HEK293 (cell line): Measurements from ENCODE around the gene MEAK7.

Experiments used
- CTCF ChIA-PET: fragments of 350-600 bp; formaldehyde crosslinking; extraction: SDS; loops from one replicate; lab custom pipeline; 2021; ENCODE audit warnings: antibody characterized with exemption; lab: Yijun Ruan, JAX
- POLR2A ChIA-PET: fragments of 300-600 bp; formaldehyde crosslinking; extraction: SDS; loops from one replicate; lab custom pipeline; 2020; ENCODE audit warnings: antibody characterized with exemption, inconsistent platforms; lab: Yijun Ruan, JAX
- H3K27ac ChIP-seq: fragments of 200-500 bp; sonication (Bioruptor generic); 2 replicates; pipeline ENCODE4 v1.5.1; 2014; ENCODE audit warnings: low read depth, low read length, control low read depth, inconsistent platforms; ENCODE audit errors: extremely low read depth
- H3K36me3 ChIP-seq, 2 experiments: fragments of 200-500 bp in 1 of 2; sonication (Bioruptor generic) in 1 of 2; 1 replicate in 1 of 2; 2 replicates in 1 of 2; pipeline ENCODE4 v1.5.1; 2014 to 2017; ENCODE audit warnings: inconsistent platforms in 2 of 2, low read length in 2 of 2; ENCODE audit not compliant: control insufficient read depth in 2 of 2, insufficient read depth in 1 of 2
- H3K4me1 ChIP-seq: fragments of 200-500 bp; sonication (Bioruptor generic); 2 replicates; pipeline ENCODE4 v1.5.1; 2014; ENCODE audit warnings: mild to moderate bottlenecking, low read length, inconsistent platforms; ENCODE audit not compliant: control insufficient read depth, insufficient read depth
- H3K4me3 ChIP-seq: 2 replicates; pipeline ENCODE4 v1.5.1; 2011; ENCODE audit warnings: low read depth, mild to moderate bottlenecking, control low read depth, low read length, moderate library complexity
- H3K9me3 ChIP-seq: fragments of 200-500 bp; sonication (Bioruptor generic); 2 replicates; pipeline ENCODE4 v1.5.1; 2014; ENCODE audit warnings: low read depth, low read length, inconsistent platforms; ENCODE audit not compliant: control insufficient read depth, insufficient read depth
- FEZF1 ChIP-seq: fragments of 450-650 bp; formaldehyde crosslinking; IDR thresholded peaks from 2 replicates; pipeline ENCODE4 v1.5.1; 2016; ENCODE audit warnings: missing biosample characterization, missing genetic modification characterization
- GLIS1 ChIP-seq: fragments of 450-650 bp; formaldehyde crosslinking; IDR thresholded peaks from 2 replicates; pipeline ENCODE4 v1.5.1; 2016; ENCODE audit warnings: missing biosample characterization, missing genetic modification characterization
- KLF10 ChIP-seq: fragments of 450-650 bp; IDR thresholded peaks from 2 replicates; pipeline ENCODE4 v1.5.1; 2018; ENCODE audit warnings: missing biosample characterization, mild to moderate bottlenecking, missing genetic modification characterization
- MZF1 ChIP-seq: fragments of 450-650 bp; formaldehyde crosslinking; IDR thresholded peaks from 2 replicates; pipeline ENCODE4 v1.5.1; 2017; ENCODE audit warnings: missing biosample characterization, missing genetic modification characterization, borderline replicate concordance
- REPIN1 ChIP-seq: fragments of 450-650 bp; formaldehyde crosslinking; IDR thresholded peaks from 2 replicates; pipeline ENCODE4 v1.5.1; 2017; ENCODE audit warnings: missing biosample characterization, missing genetic modification characterization, low read depth
- TRIM28 ChIP-seq: IDR thresholded peaks from 2 replicates; pipeline ENCODE4 v1.6.1; 2011; ENCODE audit warnings: low read length, control low read depth, borderline replicate concordance
- YY1 ChIP-seq: fragments of 450-650 bp; formaldehyde crosslinking; IDR thresholded peaks from 2 replicates; pipeline ENCODE4 v1.5.1; 2018; ENCODE audit warnings: missing biosample characterization, missing genetic modification characterization
- ZNF138 ChIP-seq: fragments of 450-650 bp; formaldehyde crosslinking; IDR thresholded peaks from 2 replicates; pipeline ENCODE4 v1.5.1; 2016; ENCODE audit warnings: missing biosample characterization, missing genetic modification characterization, borderline replicate concordance
- ZNF140 ChIP-seq: fragments of 450-650 bp; formaldehyde crosslinking; IDR thresholded peaks from 2 replicates; pipeline ENCODE4 v1.5.1; 2016; ENCODE audit warnings: missing biosample characterization, missing genetic modification characterization
- ZNF19 ChIP-seq: fragments of 450-650 bp; formaldehyde crosslinking; IDR thresholded peaks from 2 replicates; pipeline ENCODE4; 2016; ENCODE audit warnings: missing biosample characterization, missing genetic modification characterization, low read depth
- ZNF26 ChIP-seq: fragments of 450-650 bp; formaldehyde crosslinking; IDR thresholded peaks from 2 replicates; pipeline ENCODE4 v1.5.1; 2016; ENCODE audit warnings: missing biosample characterization, missing genetic modification characterization
- ZNF404 ChIP-seq: fragments of 450-650 bp; formaldehyde crosslinking; IDR thresholded peaks from 2 replicates; pipeline ENCODE4 v1.5.1; 2017; ENCODE audit warnings: missing biosample characterization, missing genetic modification characterization
- ZNF416 ChIP-seq: fragments of 450-650 bp; formaldehyde crosslinking; IDR thresholded peaks from 2 replicates; pipeline ENCODE4 v1.5.1; 2016; ENCODE audit warnings: missing biosample characterization, missing genetic modification characterization
- ZNF514 ChIP-seq: fragments of 450-650 bp; formaldehyde crosslinking; IDR thresholded peaks from 2 replicates; pipeline ENCODE4 v1.5.1; 2016; ENCODE audit warnings: missing biosample characterization, missing genetic modification characterization
- ZNF529 ChIP-seq: fragments of 450-650 bp; formaldehyde crosslinking; IDR thresholded peaks from 2 replicates; pipeline ENCODE4 v1.5.1; 2017; ENCODE audit warnings: missing genetic modification characterization, missing biosample characterization; ENCODE audit not compliant: insufficient replicate concordance
- ZNF548 ChIP-seq: fragments of 450-650 bp; formaldehyde crosslinking; IDR thresholded peaks from 2 replicates; pipeline ENCODE4 v1.5.1; 2016; ENCODE audit warnings: missing biosample characterization, missing genetic modification characterization
- ZNF596 ChIP-seq: fragments of 450-650 bp; IDR thresholded peaks from 2 replicates; pipeline ENCODE4 v1.5.0; 2018; ENCODE audit warnings: missing biosample characterization, mild to moderate bottlenecking, missing genetic modification characterization, moderate library complexity
- ZNF837 ChIP-seq: fragments of 450-650 bp; formaldehyde crosslinking; IDR thresholded peaks from 2 replicates; pipeline ENCODE4 v1.5.1; 2016; ENCODE audit warnings: missing biosample characterization, missing genetic modification characterization
- TF ChIP-seq, protein P1 (sequence below): fragments of 450-650 bp; formaldehyde crosslinking; optimal IDR thresholded peaks from 2 replicates; pipeline ENCODE3; 2016; ENCODE audit warnings: missing biosample characterization, mild to moderate bottlenecking, missing genetic modification characterization
- TF ChIP-seq, protein P2 (sequence below): fragments of 450-650 bp; formaldehyde crosslinking; conservative IDR thresholded peaks from 2 replicates; pipeline ENCODE4 v1.5.1; 2016; ENCODE audit warnings: low read depth, missing biosample characterization, missing genetic modification characterization
- TF ChIP-seq, protein P3 (sequence below): fragments of 450-650 bp; formaldehyde crosslinking; IDR thresholded peaks from 2 replicates; pipeline ENCODE4 v1.5.1; 2016; ENCODE audit warnings: missing biosample characterization, missing genetic modification characterization

Gene MEAK7

GRCh38 chr16:84482001-84482891 lies 22.2 kb downstream of the MEAK7 start:
- Histone ChIP-seq H3K9me3 (no peaks in the 10 kb centered on the region), H3K36me3 (peaks cover 0 to 64% of the 10 kb centered on the region in 2 experiments; a peak in 1 of 3 replicates), H3K27ac (no peak overlapping the region), H3K4me1 (no peaks in the 10 kb centered on the region), H3K4me3 (no peak overlapping the region)
- TF ChIP-seq KLF10 (tag by site-specific recombination) (no peak), TRIM28 (no peak), ZNF404 (tag by site-specific recombination) (no peak), GLIS1 (tag by site-specific recombination) (no peak), ZNF837 (tag by site-specific recombination) (no peak), YY1 (tag by site-specific recombination) (no peak), ZNF19 (no peak), ZNF529 (no peak), ZNF140 (tag by site-specific recombination) (no peak), ZNF514 (tag by site-specific recombination) (no peak), ZNF596 (tag by site-specific recombination) (no peak), REPIN1 (tag by site-specific recombination) (no peak), ZNF138 (no peak), ZNF26 (no peak), ZNF548 (tag by site-specific recombination) (no peak)
- TF ChIP-seq, protein P1, sequence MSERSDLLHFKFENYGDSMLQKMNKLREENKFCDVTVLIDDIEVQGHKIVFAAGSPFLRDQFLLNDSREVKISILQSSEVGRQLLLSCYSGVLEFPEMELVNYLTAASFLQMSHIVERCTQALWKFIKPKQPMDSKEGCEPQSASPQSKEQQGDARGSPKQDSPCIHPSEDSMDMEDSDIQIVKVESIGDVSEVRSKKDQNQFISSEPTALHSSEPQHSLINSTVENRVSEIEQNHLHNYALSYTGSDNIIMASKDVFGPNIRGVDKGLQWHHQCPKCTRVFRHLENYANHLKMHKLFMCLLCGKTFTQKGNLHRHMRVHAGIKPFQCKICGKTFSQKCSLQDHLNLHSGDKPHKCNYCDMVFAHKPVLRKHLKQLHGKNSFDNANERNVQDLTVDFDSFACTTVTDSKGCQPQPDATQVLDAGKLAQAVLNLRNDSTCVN (tag by site-specific recombination): no peak
- TF ChIP-seq, protein P2, sequence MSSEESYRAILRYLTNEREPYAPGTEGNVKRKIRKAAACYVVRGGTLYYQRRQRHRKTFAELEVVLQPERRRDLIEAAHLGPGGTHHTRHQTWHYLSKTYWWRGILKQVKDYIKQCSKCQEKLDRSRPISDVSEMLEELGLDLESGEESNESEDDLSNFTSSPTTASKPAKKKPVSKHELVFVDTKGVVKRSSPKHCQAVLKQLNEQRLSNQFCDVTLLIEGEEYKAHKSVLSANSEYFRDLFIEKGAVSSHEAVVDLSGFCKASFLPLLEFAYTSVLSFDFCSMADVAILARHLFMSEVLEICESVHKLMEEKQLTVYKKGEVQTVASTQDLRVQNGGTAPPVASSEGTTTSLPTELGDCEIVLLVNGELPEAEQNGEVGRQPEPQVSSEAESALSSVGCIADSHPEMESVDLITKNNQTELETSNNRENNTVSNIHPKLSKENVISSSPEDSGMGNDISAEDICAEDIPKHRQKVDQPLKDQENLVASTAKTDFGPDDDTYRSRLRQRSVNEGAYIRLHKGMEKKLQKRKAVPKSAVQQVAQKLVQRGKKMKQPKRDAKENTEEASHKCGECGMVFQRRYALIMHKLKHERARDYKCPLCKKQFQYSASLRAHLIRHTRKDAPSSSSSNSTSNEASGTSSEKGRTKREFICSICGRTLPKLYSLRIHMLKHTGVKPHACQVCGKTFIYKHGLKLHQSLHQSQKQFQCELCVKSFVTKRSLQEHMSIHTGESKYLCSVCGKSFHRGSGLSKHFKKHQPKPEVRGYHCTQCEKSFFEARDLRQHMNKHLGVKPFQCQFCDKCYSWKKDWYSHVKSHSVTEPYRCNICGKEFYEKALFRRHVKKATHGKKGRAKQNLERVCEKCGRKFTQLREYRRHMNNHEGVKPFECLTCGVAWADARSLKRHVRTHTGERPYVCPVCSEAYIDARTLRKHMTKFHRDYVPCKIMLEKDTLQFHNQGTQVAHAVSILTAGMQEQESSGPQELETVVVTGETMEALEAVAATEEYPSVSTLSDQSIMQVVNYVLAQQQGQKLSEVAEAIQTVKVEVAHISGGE: no peak
- ChIA-PET CTCF (interaction anchor here (0.6 to 2.5 kb wide), 4 partner anchors 12 to 245 kb away, joined by 4 to 21 read pairs (median 9); no protein-coding TSS in a partner anchor), POLR2A (no interaction called here)

GRCh38 chr16:84481051-84481735 lies 23.3 kb downstream of the MEAK7 start:
- Histone ChIP-seq H3K9me3 (no peaks in the 10 kb centered on the region), H3K36me3 (peaks cover 0 to 55% of the 10 kb centered on the region in 2 experiments; a peak in 1 of 3 replicates), H3K4me1 (no peaks in the 10 kb centered on the region), H3K4me3 (no peak overlapping the region), H3K27ac (no peak overlapping the region)
- CTCF ChIA-PET: no interaction called here
- POLR2A ChIA-PET: no interaction called here
- TF ChIP-seq, protein P3, sequence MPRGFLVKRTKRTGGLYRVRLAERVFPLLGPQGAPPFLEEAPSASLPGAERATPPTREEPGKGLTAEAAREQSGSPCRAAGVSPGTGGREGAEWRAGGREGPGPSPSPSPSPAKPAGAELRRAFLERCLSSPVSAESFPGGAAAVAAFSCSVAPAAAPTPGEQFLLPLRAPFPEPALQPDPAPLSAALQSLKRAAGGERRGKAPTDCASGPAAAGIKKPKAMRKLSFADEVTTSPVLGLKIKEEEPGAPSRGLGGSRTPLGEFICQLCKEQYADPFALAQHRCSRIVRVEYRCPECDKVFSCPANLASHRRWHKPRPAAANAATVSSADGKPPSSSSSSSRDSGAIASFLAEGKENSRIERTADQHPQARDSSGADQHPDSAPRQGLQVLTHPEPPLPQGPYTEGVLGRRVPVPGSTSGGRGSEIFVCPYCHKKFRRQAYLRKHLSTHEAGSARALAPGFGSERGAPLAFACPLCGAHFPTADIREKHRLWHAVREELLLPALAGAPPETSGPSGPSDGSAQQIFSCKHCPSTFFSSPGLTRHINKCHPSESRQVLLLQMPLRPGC (tag by site-specific recombination): no peak
- TF ChIP-seq FEZF1 (no peak), GLIS1 (tag by site-specific recombination) (no peak), ZNF416 (tag by site-specific recombination) (no peak), MZF1 (tag by site-specific recombination) (no peak)
